AG09309 (cell line): Measurements from ENCODE around the gene DIP2C.
"Not testable (repeated sequence)": the region's sequence is repeated elsewhere in the genome, so short reads cannot be mapped to it uniquely, and the experiment has no call there.

Experiments used
- DNase-seq: peaks from one replicate; pipeline ENCODE4 v3.0.0-alpha.2; 2010; ENCODE audit warnings: low read depth
- H3K4me3 ChIP-seq: 2 replicates; pipeline ENCODE4 v1.5.1; 2011; ENCODE audit warnings: mild to moderate bottlenecking, low read depth, low read length, moderate library complexity; ENCODE audit not compliant: control insufficient read depth
- CTCF ChIP-seq: IDR thresholded peaks from 2 replicates; pipeline ENCODE4 v1.5.1; 2011; ENCODE audit warnings: mild to moderate bottlenecking, low read depth, low read length, inconsistent platforms; ENCODE audit not compliant: insufficient read depth, control insufficient read depth; ENCODE audit errors: missing control alignments

Gene DIP2C

GRCh38 chr10:716821-717220 is 27.4 kb upstream of the DIP2C start:
- DNase-seq: no peak
- TF ChIP-seq CTCF: no peak
- no peak overlapping the region for H3K4me3 ChIP-seq

GRCh38 chr10:714214-714613 is 24.7 kb upstream of the DIP2C start:
- no peak for TF ChIP-seq CTCF
- no peak for DNase-seq
- H3K4me3 ChIP-seq: no peak overlapping the region

GRCh38 chr10:712575-712974 is 23.1 kb upstream of the DIP2C start:
- TF ChIP-seq CTCF: no peak
- DNase-seq: no peak
- no peak overlapping the region for H3K4me3 ChIP-seq

- no peak for DNase-seq
- TF ChIP-seq CTCF: no peak
- H3K4me3 ChIP-seq: no peak overlapping the region
These were observed 22.6 kb upstream of the DIP2C start for GRCh38 chr10:712089-712488.

GRCh38 chr10:707861-708260 is 18.4 kb upstream of the DIP2C start:
- no peak for DNase-seq
- TF ChIP-seq CTCF: no peak
- H3K4me3 ChIP-seq: no peak overlapping the region

GRCh38 chr10:707456-707855 is 18.0 kb upstream of the DIP2C start:
- TF ChIP-seq CTCF: no peak
- no peak for DNase-seq

GRCh38 chr10:703118-703517 is 13.7 kb upstream of the DIP2C start:
- no peak for TF ChIP-seq CTCF
- no peak for DNase-seq
- H3K4me3 ChIP-seq: no peak overlapping the region

More at GRCh38 chr10:707456-707855, 18.0 kb upstream of the DIP2C start:
- no peak overlapping the region for H3K4me3 ChIP-seq

GRCh38 chr10:700183-700582 is 10.7 kb upstream of the DIP2C start:
- not testable (repeated sequence) for H3K4me3 ChIP-seq, DNase-seq
